Activated T-cell treated with anti-CD3 and anti-CD28 coated beads, Interleukin-2, amount 50 U/mL, for 1 hour (primary cell): ENCODE measurements around the gene KRT86.
"Not testable (repeated sequence)": the region's sequence is repeated elsewhere in the genome, so short reads cannot be mapped to it uniquely, and the experiment has no call there.

Source experiments
- DNase-seq: peaks from one replicate; pipeline ENCODE4 v3.0.0-alpha.2; 2020

The KRT86 gene

DNA sequence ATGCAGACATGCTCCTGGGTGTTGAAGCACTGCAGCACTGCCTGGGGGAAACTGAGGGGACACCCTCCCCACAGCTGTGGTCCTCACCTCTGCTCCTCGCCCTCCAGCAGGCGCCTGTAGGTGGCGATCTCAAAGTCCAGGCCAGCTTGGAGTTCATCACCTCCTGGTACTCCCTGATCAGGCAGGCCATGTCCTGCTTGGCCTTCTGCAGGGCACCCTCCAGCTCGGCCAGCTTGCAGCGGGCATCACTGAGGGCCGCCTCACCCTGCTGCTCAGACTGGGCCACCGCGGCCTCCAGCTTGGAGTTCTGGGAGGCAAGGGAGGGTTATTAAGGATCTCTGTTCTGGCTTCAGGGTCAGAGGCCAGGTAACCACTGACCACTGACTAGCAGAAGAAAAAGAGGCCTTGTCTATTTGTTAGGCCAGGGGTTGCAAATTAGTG is 22.2 kb upstream of the KRT86 start:
- DNase-seq: not testable (repeated sequence)

- DNase-seq: no peak
These were observed 21.6 kb upstream of the KRT86 start for GRCh38 chr12:52252728-52253343.

GRCh38 chr12:52253391-52254179 is 20.9 kb upstream of the KRT86 start:
- no peak for DNase-seq

GRCh38 chr12:52254180-52254964 is 20.1 kb upstream of the KRT86 start:
- no peak for DNase-seq

DNA sequence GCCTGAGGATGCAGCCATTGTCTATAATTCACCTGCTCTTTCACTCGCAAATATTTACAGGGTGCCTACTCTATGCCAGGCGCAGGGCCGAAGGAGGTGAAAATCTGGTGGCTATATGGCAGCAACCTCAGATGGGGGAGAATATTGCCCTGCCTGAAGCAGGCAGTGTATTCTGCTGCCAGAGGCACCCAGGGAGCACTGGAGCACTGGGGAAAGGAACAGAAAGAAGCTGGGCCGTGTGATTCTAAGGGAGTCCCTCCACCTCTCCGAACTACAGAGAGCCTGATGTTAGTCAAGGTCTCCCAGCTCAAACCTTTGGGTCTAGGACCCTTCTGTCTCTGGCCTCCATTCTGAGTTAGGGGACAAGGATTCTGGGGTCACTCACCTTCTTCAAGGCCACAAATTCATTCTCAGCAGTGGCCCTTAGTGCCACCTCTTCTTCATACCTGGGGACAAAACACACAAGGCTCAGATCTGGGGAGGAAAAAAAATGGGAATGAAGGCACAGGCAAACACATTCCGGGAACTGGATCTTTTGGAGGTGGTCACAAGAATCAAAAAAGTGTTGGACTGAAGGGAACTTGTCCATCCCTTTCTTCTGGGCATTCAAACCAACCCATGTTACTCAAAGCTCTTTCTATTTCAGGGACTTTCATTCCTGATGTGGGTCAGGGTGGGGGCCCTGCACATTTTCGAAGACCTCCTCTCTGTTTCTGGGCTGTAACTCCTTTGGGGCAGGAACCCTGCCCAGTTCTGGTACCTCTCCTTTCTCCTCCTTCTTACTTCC is 19.3 kb upstream of the KRT86 start:
- no peak for DNase-seq

DNA sequence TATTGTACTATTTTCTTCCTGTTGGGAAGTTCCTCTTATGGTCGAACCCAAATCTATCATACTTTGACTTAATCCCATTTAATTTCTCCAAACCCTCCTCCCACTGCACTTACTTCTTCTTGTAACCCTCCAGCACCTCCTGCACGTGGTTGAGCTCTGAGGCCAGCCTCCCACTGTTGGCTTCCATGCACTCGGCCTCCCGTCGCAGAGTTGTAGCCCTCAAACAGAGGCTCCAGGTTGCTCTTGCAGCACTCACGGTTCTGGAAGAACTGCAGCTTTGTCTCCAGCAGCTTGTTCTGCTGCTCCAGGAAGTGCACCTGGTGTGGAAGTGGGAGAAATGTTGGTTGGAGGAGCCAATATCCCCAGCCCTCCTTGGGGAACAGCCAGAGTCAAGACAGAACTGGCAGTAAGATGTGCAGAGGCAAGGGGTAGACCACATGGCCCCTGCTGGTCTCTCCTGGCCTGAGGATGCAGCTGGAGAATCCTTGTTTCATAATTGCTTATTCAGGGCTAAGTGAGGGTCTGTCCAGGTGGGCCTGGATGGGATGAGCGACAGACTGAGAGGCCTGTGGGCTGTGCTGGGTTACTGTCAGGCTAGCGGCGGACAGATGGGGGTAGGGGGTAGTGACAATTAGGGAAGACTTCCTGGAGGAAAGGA is 18.4 kb upstream of the KRT86 start:
- no peak for DNase-seq

GRCh38 chr12:52256584-52256935 is 17.9 kb upstream of the KRT86 start:
- no peak for DNase-seq

- no peak for DNase-seq
These were observed 17.3 kb upstream of the KRT86 start for GRCh38 chr12:52257074-52257551.

GRCh38 chr12:52257922-52258321 is 16.5 kb upstream of the KRT86 start:
- DNase-seq: not testable (repeated sequence)

DNA sequence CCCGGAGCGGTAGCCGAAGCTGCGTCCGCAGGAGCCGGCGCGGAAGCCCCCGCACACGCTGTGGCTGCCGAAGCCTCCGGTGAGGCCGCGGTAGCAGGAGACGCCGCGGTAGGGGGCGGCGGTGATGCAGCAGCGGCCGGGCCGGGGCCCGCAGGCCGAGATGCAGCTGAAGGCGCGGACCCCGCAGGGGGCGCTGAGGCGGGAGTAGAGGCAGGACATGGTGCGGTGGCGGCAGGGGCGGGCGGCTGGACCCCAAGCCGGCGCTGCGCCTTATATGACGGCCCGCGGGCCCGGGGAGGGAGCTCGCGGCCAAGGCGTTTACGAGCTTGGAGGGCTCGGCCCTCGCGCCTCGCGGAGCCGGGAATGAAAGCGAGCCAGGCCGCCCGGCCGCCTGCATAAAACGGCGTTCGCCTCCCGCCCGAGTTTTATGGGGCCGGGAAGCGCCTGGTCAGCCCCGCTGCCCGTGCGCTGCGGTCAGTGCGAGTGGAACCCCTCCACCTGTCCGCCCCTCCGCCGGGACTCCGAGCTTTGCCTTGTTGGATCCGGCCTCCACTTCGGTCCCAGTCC is 16.0 kb upstream of the KRT86 start:
- DNase-seq: no peak

- DNase-seq: no peak
These were observed 14.7 kb upstream of the KRT86 start for GRCh38 chr12:52259657-52260243.

DNA sequence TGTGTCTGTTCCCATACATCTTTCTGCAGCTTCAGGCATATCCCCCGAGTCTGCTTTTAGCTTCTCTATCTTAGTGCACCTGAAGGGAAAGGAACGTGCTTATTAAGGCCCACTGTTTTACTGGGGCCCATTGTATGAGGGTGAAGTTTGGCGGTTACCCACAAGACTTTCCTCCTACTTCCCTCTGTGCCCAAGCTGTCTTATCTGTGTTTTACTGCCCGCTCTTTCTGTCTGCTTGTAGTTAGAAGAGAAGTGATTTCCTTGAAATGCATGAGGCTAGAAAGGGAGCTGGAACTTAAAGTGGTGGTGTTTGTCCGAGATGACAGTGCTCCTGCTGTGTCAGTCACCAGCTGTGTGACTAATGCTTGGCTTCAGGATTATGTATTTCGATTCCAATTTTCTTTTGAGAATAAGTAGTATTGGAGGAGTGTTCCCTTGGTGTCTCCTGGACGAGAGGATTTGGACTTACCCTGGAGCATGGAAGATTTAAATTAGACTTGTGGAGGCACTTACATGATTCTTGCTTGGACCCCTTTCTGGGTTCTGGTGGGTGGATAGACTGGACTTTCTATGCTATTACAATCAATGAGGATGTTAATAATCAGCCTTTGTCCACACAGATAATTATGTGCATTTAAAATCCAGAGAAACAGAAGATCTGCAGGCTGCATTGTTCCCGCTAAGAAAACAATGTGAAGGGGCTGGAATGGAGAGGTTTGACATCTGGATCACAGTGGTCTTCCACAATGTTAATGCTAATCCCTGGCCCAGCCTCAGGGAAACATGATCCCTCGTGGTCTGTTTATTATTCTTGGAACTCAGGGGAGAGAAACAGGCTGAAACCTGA is 13.9 kb upstream of the KRT86 start:
- no peak for DNase-seq

GRCh38 chr12:52261208-52261484 is 13.3 kb upstream of the KRT86 start:
- DNase-seq: no peak

- no peak for DNase-seq
These were observed 12.2 kb upstream of the KRT86 start for GRCh38 chr12:52262286-52262685.

- no peak for DNase-seq
These were observed 10.5 kb upstream of the KRT86 start for GRCh38 chr12:52263761-52264434.

GRCh38 chr12:52264435-52264825 is 10.0 kb upstream of the KRT86 start:
- DNase-seq: no peak

- DNase-seq: no peak
These were observed 7.9 kb upstream of the KRT86 start for GRCh38 chr12:52266514-52266913.

GRCh38 chr12:52267266-52267665 is 7.2 kb upstream of the KRT86 start:
- no peak for DNase-seq

DNA sequence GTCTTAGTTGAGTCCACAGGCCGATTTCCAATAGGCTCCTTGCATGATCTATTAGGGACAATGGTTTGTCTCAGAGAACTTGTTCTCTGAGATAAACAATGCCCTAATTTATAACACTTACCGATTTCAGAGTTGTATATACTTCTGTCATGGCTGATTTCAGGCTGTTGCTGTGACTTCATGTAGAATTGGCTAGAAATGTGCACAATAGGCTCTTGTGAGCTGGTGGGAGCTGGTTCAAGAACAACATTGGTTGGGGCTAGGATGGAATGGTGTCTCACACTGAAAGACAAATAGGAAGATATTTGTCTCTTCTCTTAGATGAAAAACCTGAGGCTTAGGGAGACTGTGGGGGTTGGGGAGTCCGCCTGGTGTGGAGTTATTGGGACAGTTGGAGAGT is 6.7 kb upstream of the KRT86 start:
- no peak for DNase-seq

DNA sequence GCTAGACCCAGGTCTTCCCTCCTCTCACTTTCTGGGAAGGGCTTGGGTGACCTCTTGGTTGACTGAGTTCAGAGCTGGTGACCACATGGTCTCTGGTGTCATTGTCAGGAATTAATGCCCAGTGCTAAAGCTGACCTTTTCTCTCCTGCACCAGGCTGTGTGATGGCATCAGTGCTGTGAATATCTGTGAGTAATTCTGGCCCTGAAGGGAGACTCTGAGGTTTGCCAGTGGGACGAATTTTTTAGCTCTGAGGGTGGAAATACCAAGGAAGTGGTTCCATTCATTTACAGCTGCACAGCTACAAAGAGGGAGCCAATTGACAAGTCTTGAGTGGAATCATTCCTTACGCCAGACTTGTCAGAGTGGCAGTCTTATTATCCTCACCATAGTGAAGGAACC is 6.2 kb upstream of the KRT86 start:
- no peak for DNase-seq
